Heart right ventricle (tissue), 16 donors: ENCODE measurements around the gene RASSF7. TPM values are rescaled to one million over a fixed set of nuclear protein-coding genes. Genes with fewer than 3 reads are reported as not detected.

ENCODE experiments used
- ATAC-seq, 8 donors: fragments of 200-7000 bp; cut with Tn5 transposase; one replicate each; pipeline ENCODE4 v1.9.1; 2020; ENCODE audit warnings: mild to moderate bottlenecking in 8 of 8, moderate library complexity in 8 of 8, moderate number of reproducible peaks in 1 of 8
- DNase-seq, 2 donors: peaks; one replicate each; pipeline ENCODE4 v3.0.0-alpha.2; 2020
- H3K27ac ChIP-seq, 10 donors: fragments of 200-600 bp; sonication (generic) in 2 of 10; one replicate each; pipeline versions ENCODE4 v1.5.0 to v1.8.0; 2020 to 2022; ENCODE audit warnings: mild to moderate bottlenecking in 3 of 10
- H3K27me3 ChIP-seq, 7 donors: fragments of 200-600 bp; one replicate each; pipeline ENCODE4 v1.8.0; 2021 to 2022; ENCODE audit warnings: mild to moderate bottlenecking in 2 of 7
- H3K36me3 ChIP-seq, 9 donors: fragments of 200-600 bp; sonication (generic) in 1 of 9; one replicate each; pipeline versions ENCODE4 v1.5.0 to v1.8.0; 2020 to 2022; ENCODE audit warnings: mild to moderate bottlenecking in 2 of 9
- H3K4me1 ChIP-seq, 9 donors: fragments of 200-600 bp; sonication (generic) in 1 of 9; one replicate each; pipeline versions ENCODE4 v1.5.0 to v1.8.0; 2020 to 2022; ENCODE audit warnings: mild to moderate bottlenecking in 4 of 9
- H3K4me3 ChIP-seq, 10 donors: fragments of 200-600 bp; sonication (generic) in 2 of 10; one replicate each; pipeline versions ENCODE4 v1.5.0 to v1.8.0; 2020 to 2022; ENCODE audit warnings: mild to moderate bottlenecking in 7 of 10, moderate library complexity in 2 of 10
- H3K9me3 ChIP-seq, 11 donors: fragments of 200-600 bp in 10 of 11; sonication (generic) in 2 of 11; one replicate each; pipeline versions ENCODE4 v1.5.0 to v1.8.0; 2013 to 2022; ENCODE audit warnings: mild to moderate bottlenecking in 2 of 11, control low read depth in 1 of 11, moderate library complexity in 1 of 11
- CTCF ChIP-seq, 9 donors: fragments of 200-600 bp; sonication (generic) in 2 of 9; IDR thresholded peaks; one replicate each; pipeline versions ENCODE4 v1.5.0 to v1.8.0; 2021 to 2022; ENCODE audit warnings: antibody characterized with exemption in 9 of 9, mild to moderate bottlenecking in 5 of 9, moderate library complexity in 1 of 9
- WGBS, 2 donors: extraction: QIAGEN DNeasy Blood & Tissue Kit; methylation state at CpG; one replicate each; pipeline ENCODE4 v1.1.7; 2013; ENCODE audit warnings: inconsistent platforms in 1 of 2; 5-methylcytosine and 5-hydroxymethylcytosine counted together
- intact Hi-C, 10 donors: fragments of 100-400 bp; cut with DNase I; formaldehyde crosslinking; loops; one replicate each; pipeline versions ENCODE4 v1.11.1 to v1.14.2; 2022
- polyA plus RNA-seq, 2 donors: library from polyadenylated mRNA; stranded (reverse); fragments of 200-250 nt; gene quantifications; one replicate each; pipeline ENCODE4 v1.2.3, GENCODE V29; 2013
- total RNA-seq, 10 donors: library from RNA; stranded (reverse); fragmentation: NEBNext Ultra II Directional in 3 of 10; extraction: Animal tissue kit (Norgen Biotek cat#: 25700) in 3 of 10; gene quantifications; one replicate each; pipeline versions ENCODE4 v1.2.1 to v1.2.4, GENCODE V29; 2021 to 2023
- donor health status: Arrhythmogenic right ventricular cardiomyopathy.
- donor health status: ischemic (EF 13 %, LVEDD 7.1; RV severe dilation, severe dysfunction).
- donor health status: healthy with polysubstance abuse.
- donor health status: DM: no; HTN: yes; CAD: no.
- donor health status: DM: no; HTN: no; CAD: no.
- donor health status: ischemic (EF 25% LVEDD 6.9; RV normal size, moderate dysfunction).
- donor health status: ischemic (EF 25% LVEDD 5.7; RV mildly dilated, moderate dysfunction).
- donor health status: healthy.
- donor health status: DM: yes; HTN: yes; CAD: no.
- donor health status: Ischemic cardiomyopathy.
- donor health status: ischemic (EF 35%, LVEDD 5.7; RV mildly dilated, moderate dysfunction).
- donor health status: nonischemic (EF 11% LVEDD 7.7; RV severe dilation, severe dysfunction).
- donor health status: DM: yes; HTN: yes; CAD: no.
- donor health status: PGD.
- donor health status: ischemic (EF 29% LVEDD 5.4; RV normal size, mild dysfunction).
- donor health status: nonischemic (EF 23%, LVEDD 6.1; RV moderate dilation, normal function).

RASSF7 gene
- total and polyA plus RNA-seq, 12 donors, result 0.96 to 14.2 (median 2.3) TPM

DNA sequence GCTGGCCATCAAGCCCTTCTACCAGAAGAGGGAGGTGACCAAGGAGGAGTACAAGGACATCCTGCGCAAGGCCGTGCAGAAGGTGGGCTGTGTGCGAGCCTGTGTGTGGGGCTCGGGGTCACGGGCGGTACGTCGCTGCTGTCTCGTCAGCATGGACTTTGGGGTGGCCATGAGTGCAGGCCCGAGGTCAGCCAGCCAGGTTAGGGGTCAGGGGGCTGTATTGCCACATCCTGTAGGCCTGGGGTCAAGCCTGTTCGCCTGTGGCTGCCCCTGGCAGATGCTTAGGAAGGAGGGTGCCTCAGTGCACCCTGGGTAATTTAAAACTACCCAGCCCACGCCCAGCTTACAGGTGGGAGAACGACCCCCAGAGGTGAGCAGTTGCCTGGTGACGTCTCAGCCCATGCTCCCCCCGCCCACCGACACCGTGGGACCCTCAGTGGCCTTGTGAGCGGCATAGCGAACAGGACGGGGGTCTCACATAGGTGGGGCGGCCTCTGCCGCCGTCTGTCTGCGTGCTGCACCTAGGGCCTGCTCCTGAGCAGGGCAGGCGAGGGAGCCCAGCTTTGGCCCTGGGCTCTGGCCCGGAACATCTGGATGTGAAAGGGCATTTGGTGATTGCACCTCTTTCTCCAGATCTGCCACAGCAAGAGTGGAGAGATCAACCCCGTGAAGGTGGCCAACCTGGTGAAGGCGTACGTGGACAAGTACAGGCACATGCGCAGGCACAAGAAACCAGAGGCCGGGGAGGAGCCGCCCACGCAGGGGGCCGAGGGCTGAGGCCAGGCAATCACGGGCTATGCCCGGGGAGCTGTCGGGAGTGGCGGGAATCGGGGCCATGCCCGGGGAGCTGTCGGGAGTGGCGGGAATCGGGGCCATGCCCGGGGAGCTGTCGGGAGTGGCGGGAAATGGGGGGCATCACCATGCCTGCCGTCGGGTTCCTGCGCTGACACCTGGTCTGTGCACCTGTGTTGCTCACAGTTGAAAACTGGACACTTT, 50.5 kb downstream of the RASSF7 start:
- WGBS, 2 donors, result 86 to 93% methylated on average over 45 to 49 of the region's 49 CpGs
- ATAC-seq (no peak), DNase-seq (no peak)
- intact Hi-C loops, result loop anchor here in 1 of 10 donors (5.0 kb wide), 1 partner anchor 34 kb away; the partner anchor contains the start of gene PHRF1
- no peaks in the 10 kb centered on the region for H3K9me3 ChIP-seq
- H3K27ac ChIP-seq, result no peak overlapping the region
- no peaks in the 10 kb centered on the region for H3K27me3 ChIP-seq
- peaks cover 0 to 88% (median 60%) of the 10 kb centered on the region in 9 donors for H3K36me3 ChIP-seq
- TF ChIP-seq CTCF (IDR thresholded peaks at IDR 0.05), result no peak
- H3K4me3 ChIP-seq, result no peak overlapping the region
- H3K4me1 ChIP-seq, result peaks cover 13 to 49% (median 31%) of the 10 kb centered on the region in 9 donors

DNA sequence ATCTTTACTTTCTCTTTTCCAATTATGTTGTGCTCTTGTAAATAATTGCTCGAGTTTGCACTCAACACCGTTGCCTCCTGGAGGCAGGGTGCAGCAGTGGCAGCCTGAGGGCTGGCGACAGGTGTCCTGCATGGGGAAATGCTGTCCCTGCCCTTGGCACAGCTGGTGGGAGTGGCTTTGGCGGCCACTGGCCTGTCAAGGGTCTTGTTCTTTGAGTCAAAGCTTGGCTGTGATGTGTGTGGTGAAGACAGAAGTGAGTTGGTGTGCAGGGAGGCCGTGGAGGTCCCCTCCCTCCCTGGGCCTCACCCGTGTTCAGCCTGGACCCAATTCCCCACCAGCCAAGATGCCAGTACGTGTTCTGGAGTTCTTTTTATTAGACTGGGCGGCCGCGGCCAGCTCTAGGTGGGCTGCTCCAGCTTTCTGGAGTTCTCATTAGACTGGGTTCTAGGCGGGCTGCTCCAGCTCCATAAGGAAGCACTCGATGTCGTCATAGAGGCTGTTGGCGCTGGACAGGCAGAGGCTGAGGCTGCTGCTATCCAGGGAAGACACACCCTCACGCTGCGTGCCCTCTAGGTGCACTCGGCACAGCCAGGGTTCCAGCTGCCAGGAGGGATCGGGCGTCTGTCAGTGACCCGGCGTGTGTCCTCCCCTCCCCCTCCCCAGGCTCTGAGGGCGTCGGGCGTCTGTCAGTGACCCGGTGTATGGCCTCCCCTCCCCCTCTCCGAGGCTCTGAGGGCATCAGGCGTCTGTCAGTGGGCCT, 51.6 kb downstream of the RASSF7 start:
- Histone ChIP-seq H3K4me3 (no peak overlapping the region), H3K27me3 (no peaks in the 10 kb centered on the region), H3K9me3 (no peaks in the 10 kb centered on the region), H3K36me3 (peaks cover 0 to 77% (median 53%) of the 10 kb centered on the region in 9 donors), H3K27ac (peak overlapping the region in 4 of 10 donors; percentile 19 to 98 (median 80)), H3K4me1 (peaks cover 13 to 56% (median 36%) of the 10 kb centered on the region in 9 donors)
- intact Hi-C loops, result loop anchor here in 1 of 10 donors (5.0 kb wide), 1 partner anchor 35 kb away; the partner anchor contains the start of gene PHRF1
- DNase-seq (no peak), ATAC-seq (no peak)
- TF ChIP-seq CTCF (IDR thresholded peaks at IDR 0.05), result no peak
- WGBS, 2 donors, result 67 to 77% methylated on average over 27 of the region's 27 CpGs

- no peak overlapping the region for H3K4me3 ChIP-seq
- intact Hi-C loops, result loop anchor here in 1 of 10 donors (5.0 kb wide), 1 partner anchor 36 kb away; the partner anchor contains the start of gene PHRF1
- H3K27ac ChIP-seq, result peak overlapping the region in 5 of 10 donors; percentile 19 to 98 (median 64)
- no peak for ATAC-seq
- DNase-seq, result no peak
- H3K9me3 ChIP-seq, result no peaks in the 10 kb centered on the region
- no peaks in the 10 kb centered on the region for H3K27me3 ChIP-seq
- peaks cover 13 to 52% (median 35%) of the 10 kb centered on the region in 9 donors for H3K4me1 ChIP-seq
- H3K36me3 ChIP-seq, result peaks cover 0 to 72% (median 47%) of the 10 kb centered on the region in 9 donors
- no peak for TF ChIP-seq CTCF (IDR thresholded peaks at IDR 0.05)
- 93 to 95% methylated on average over 10 of the region's 10 CpGs for WGBS, 2 donors
Observed at GRCh38 chr11:612961-613300, 52.2 kb downstream of the RASSF7 start.
